C4-2B (cell line): Measurements from ENCODE around the gene ETV3.

ENCODE experiments used
- H3K27ac ChIP-seq: fragments of 450-650 bp; 2 replicates; pipeline ENCODE4 v1.5.1; 2017
- ZFX ChIP-seq: fragments of 450-650 bp; IDR thresholded peaks from 2 replicates; pipeline ENCODE4 v1.6.1; 2017
- TF ChIP-seq, protein P1 (sequence below): fragments of 450-650 bp; conservative IDR thresholded peaks from 2 replicates; pipeline ENCODE4 v1.5.1; 2017; ENCODE audit warnings: mild to moderate bottlenecking

Gene ETV3

DNA sequence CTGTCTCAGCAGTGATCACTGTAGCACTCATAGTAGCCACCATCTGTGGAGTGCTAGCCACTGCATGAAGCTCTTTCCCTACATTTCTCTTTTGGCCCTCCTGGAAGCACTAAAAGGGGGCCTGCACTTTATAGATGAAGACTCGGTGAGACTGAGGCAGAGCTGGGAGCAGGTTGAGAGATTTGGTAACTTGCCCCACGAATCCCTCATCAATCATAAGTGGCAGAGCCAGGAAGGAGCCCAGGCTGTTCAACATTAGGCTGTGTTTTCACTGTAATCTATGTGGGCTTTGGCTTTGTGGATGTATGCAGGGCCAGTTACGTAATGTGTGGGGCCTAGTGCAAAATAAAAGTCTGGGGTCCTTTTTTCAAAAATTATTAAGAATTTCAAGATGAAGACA is 13.3 kb upstream of the ETV3 start:
- TF ChIP-seq, protein P1, sequence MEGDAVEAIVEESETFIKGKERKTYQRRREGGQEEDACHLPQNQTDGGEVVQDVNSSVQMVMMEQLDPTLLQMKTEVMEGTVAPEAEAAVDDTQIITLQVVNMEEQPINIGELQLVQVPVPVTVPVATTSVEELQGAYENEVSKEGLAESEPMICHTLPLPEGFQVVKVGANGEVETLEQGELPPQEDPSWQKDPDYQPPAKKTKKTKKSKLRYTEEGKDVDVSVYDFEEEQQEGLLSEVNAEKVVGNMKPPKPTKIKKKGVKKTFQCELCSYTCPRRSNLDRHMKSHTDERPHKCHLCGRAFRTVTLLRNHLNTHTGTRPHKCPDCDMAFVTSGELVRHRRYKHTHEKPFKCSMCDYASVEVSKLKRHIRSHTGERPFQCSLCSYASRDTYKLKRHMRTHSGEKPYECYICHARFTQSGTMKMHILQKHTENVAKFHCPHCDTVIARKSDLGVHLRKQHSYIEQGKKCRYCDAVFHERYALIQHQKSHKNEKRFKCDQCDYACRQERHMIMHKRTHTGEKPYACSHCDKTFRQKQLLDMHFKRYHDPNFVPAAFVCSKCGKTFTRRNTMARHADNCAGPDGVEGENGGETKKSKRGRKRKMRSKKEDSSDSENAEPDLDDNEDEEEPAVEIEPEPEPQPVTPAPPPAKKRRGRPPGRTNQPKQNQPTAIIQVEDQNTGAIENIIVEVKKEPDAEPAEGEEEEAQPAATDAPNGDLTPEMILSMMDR: no peak
- no peak for TF ChIP-seq ZFX
- H3K27ac ChIP-seq: no peak overlapping the region

- no peak overlapping the region for H3K27ac ChIP-seq
- TF ChIP-seq ZFX: no peak
- TF ChIP-seq, protein P1: no peak
Measured at GRCh38 chr1:157151073-157151472, 12.9 kb upstream of the ETV3 start.

DNA sequence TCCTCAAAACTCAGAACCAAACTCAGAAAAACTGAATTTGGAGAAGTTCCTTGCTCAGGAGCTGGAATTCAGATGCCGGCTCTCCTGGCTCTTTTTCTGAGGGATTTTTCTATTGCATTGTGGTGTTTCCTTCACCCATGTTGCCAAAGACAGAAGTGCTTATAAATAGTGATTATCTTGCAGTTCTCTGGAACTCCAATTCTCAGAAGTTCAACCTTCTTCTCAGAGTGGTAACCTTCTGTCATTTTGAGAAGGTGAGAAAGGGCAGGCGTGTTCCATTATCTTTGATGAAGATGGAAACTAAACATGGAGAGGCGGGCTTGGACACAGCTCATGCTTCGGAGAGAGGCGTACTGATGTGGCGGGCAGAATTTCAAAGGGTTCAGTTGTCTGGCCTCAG is 12.4 kb upstream of the ETV3 start:
- H3K27ac ChIP-seq: no peak overlapping the region

GRCh38 chr1:157147906-157148700 is 9.9 kb upstream of the ETV3 start:
- H3K27ac ChIP-seq: no peak overlapping the region
- no peak for TF ChIP-seq ZFX
- TF ChIP-seq, protein P1: no peak

More for the DNA sequence above, 12.4 kb upstream of the ETV3 start:
- TF ChIP-seq, protein P1: no peak
- no peak for TF ChIP-seq ZFX

GRCh38 chr1:157147037-157147436 is 8.8 kb upstream of the ETV3 start:
- TF ChIP-seq, protein P1: no peak
- TF ChIP-seq ZFX: no peak
- H3K27ac ChIP-seq: no peak overlapping the region

GRCh38 chr1:157146244-157146643 is 8.0 kb upstream of the ETV3 start:
- no peak overlapping the region for H3K27ac ChIP-seq
- TF ChIP-seq ZFX: no peak
- TF ChIP-seq, protein P1: no peak

DNA sequence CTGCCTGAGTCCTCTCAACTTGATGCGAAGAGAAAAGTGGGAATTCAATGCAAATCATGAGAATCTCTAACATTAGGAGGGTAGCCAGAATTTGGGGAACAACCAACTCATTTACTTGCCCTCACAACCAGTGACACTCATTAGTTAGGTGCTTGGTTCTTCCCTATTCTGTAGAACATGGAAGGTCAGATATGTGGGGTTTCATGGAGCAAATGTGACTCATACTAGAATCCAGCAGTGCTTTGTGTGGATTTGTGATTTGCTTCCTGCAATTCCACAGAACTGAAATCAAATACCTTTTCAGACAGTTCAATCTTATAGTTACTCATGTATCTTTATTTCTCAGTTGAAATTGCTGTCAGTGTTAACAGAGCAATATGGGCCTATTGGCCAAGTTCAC is 6.9 kb upstream of the ETV3 start:
- H3K27ac ChIP-seq: no peak overlapping the region
- no peak for TF ChIP-seq ZFX
- TF ChIP-seq, protein P1: no peak
